Transverse colon (tissue), 4 donors: ENCODE data around the gene SERINC4. TPM values are rescaled to one million over a fixed set of nuclear protein-coding genes. Genes with fewer than 3 reads are reported as not detected.
"Not testable (repeated sequence)": the region's sequence is repeated elsewhere in the genome, so short reads cannot be mapped to it uniquely, and the experiment has no call there.

Experiments
- DNase-seq: peaks from one replicate; pipeline ENCODE4 v3.0.0-alpha.2; 2019
- H3K27ac ChIP-seq, 4 donors: fragments of 200-600 bp; sonication (generic); 2 replicates each; pipeline ENCODE4 v1.5.1; 2016 to 2018; ENCODE audit warnings: inconsistent platforms in 4 of 4
- H3K27me3 ChIP-seq: fragments of 200-600 bp; sonication (generic); 2 replicates; pipeline ENCODE4 v1.5.1; 2017; ENCODE audit warnings: inconsistent platforms
- H3K36me3 ChIP-seq, 4 donors: fragments of 200-600 bp; sonication (generic); 2 replicates each; pipeline ENCODE4 v1.5.1; 2017 to 2019; ENCODE audit warnings: inconsistent platforms in 4 of 4
- H3K4me1 ChIP-seq, 4 donors: fragments of 200-600 bp; sonication (generic); 2 replicates each; pipeline ENCODE4 v1.5.1; 2017 to 2020; ENCODE audit warnings: inconsistent platforms in 4 of 4
- H3K4me3 ChIP-seq, 4 donors: fragments of 200-600 bp; sonication (generic); 1 replicate in 1 of 4; 2 replicates in 3 of 4; pipeline versions ENCODE4 v1.5.1 to v1.6.1; 2017 to 2019; ENCODE audit warnings: inconsistent platforms in 4 of 4
- H3K9me3 ChIP-seq, 2 donors: fragments of 200-600 bp; sonication (generic); 2 replicates each; pipeline ENCODE4 v1.5.1; 2017 to 2019; ENCODE audit warnings: inconsistent platforms in 2 of 2
- CTCF ChIP-seq, 5 experiments: fragments of 200-600 bp in 3 of 5; fragments of 450-650 bp in 2 of 5; sonication (generic) in 3 of 5; IDR thresholded peaks; 1 replicate in 2 of 5; 2 replicates in 3 of 5; pipeline ENCODE4 v1.5.1; 2016 to 2017; ENCODE audit warnings: antibody characterized with exemption in 5 of 5, inconsistent platforms in 3 of 5, mild to moderate bottlenecking in 2 of 5, moderate library complexity in 1 of 5
- POLR2A ChIP-seq: fragments of 450-650 bp; IDR thresholded peaks from one replicate; pipeline ENCODE4 v1.6.1; 2016; ENCODE audit warnings: antibody characterized with exemption, mild to moderate bottlenecking, moderate library complexity
- POLR2AphosphoS5 ChIP-seq, 3 donors: sonication (generic); formaldehyde crosslinking; IDR thresholded peaks; one replicate each; pipeline ENCODE4 v1.6.1; 2016; ENCODE audit warnings: antibody characterized with exemption in 3 of 3
- WGBS, 2 donors: methylation state at CpG; one replicate each; pipeline ENCODE4 v1.1.5; 2018; ENCODE audit warnings: low coverage in 1 of 2; 5-methylcytosine and 5-hydroxymethylcytosine counted together
- in situ Hi-C, 4 donors: fragments of 200-750 bp; cut with MboI; loops; one replicate each; pipeline versions ENCODE4 v1.15.0 to v1.15.1; 2017; ENCODE audit warnings: low sequenced_read_pairs in 3 of 4, low pct_ligation_motif_present in 1 of 4, low pct_unique_long_range_greater_than_20kb in 1 of 4
- intact Hi-C: fragments of 100-400 bp; cut with DNase I; formaldehyde crosslinking; loops from one replicate; pipeline ENCODE4 v1.15.1; 2023; ENCODE audit warnings: low total_unique reads
- small RNA-seq, 4 donors: library from RNA; depleted of rRNA; stranded (forward); fragments of <200 nt; gene quantifications; one replicate each; pipeline ENCODE3, GENCODE V24; 2016
- total RNA-seq, 4 donors: library from RNA; depleted of rRNA; stranded (reverse); fragments of >200 nt; gene quantifications; one replicate each; pipeline ENCODE4 v1.1.0, GENCODE V29; 2016

The SERINC4 gene
- total RNA-seq, 4 donors from 2014 or later = not detected

GRCh38 chr15:43746245-43746902 is 53.6 kb downstream of the SERINC4 start, which contains the start of gene PDIA3:
PDIA3 (plus strand) TSS chr15:43746438; CDS start chr15:43746540, 102 bp downstream.
- intact Hi-C loops = not testable (repeated sequence)
- DNase-seq = peak; percentile 94

More at GRCh38 chr15:43746245-43746902, 53.6 kb downstream of the SERINC4 start, which contains the start of gene PDIA3:
- TF ChIP-seq CTCF (IDR thresholded peaks at IDR 0.05) (peak; percentile 18 to 81 (median 22)), POLR2A (peak; percentile 94), POLR2AphosphoS5 (IDR thresholded peaks at IDR 0.05) (peak; percentile 96 to 97 (median 97))
- H3K36me3 ChIP-seq, in situ Hi-C loops, H3K9me3 ChIP-seq, H3K27me3 ChIP-seq: not testable (repeated sequence)
- H3K4me3 ChIP-seq = peak within 1 kb of the TSS; percentile 71 to 84 (median 78)
- peak within 1 kb of the TSS; percentile 92 to 98 (median 96) for H3K27ac ChIP-seq
- 0% methylated on average over 20 of the region's 84 CpGs; no CpG with 5 or more reads in 1 of the 2 donors for WGBS, 2 donors
- peaks cover 19 to 44% (median 28%) of the 10 kb centered on the region in 4 donors for H3K4me1 ChIP-seq

Small RNAs within 50 kb of the gene (small RNA-seq; reads per million reads assigned to genes)
- gene MIR1282 = 0 reads per million in 4 donors

Other genes starting within 250 kb of the SERINC4 start
- 100 to 1,000 TPM in 1 of 4 donors, 10 to 100 TPM in 3; 60.5 to 273 (median 84.0) TPM for gene PPIP5K1, start 210.0 kb downstream of the SERINC4 start, total RNA-seq
- gene CKMT1B, start 206.2 kb downstream of the SERINC4 start, total RNA-seq = 100 to 1,000 TPM; 134 to 333 (median 187) TPM
- 10 to 100 TPM in 1 of 4 donors, 1 to 10 TPM in 1, under 1 TPM in 1, not detected in 1; 0.41 to 20.3 (median 1.4) TPM for gene STRC, start 181.4 kb downstream of the SERINC4 start, total RNA-seq
- gene CATSPER2, start 151.4 kb downstream of the SERINC4 start, total RNA-seq = 10 to 100 TPM in 2 of 4 donors, 1 to 10 TPM in 2; 4.9 to 58.1 (median 11.6) TPM
- gene CKMT1A, start 106.4 kb downstream of the SERINC4 start, total RNA-seq = 100 to 1,000 TPM; 103 to 213 (median 149) TPM
- 100 to 1,000 TPM in 2 of 4 donors, 10 to 100 TPM in 2; 29.5 to 115 (median 98.6) TPM for gene PDIA3, start 53.8 kb downstream of the SERINC4 start, total RNA-seq
- 10 to 100 TPM in 3 of 4 donors, 1 to 10 TPM in 1; 4.4 to 59.4 (median 32.6) TPM for gene ELL3, start 23.3 kb downstream of the SERINC4 start, total RNA-seq
- 1,000 to 10,000 TPM in 1 of 4 donors, 100 to 1,000 TPM in 3; 663 to 1,001 (median 825) TPM for gene SERF2, start 7.9 kb downstream of the SERINC4 start, total RNA-seq
- gene HYPK, start 379 bp upstream of the SERINC4 start, total RNA-seq = 10 to 100 TPM; 10.6 to 41.1 (median 27.5) TPM
- 10 to 100 TPM in 3 of 4 donors, 1 to 10 TPM in 1; 9.8 to 32.9 (median 16.3) TPM for gene MFAP1, start 24.5 kb upstream of the SERINC4 start, total RNA-seq
- gene WDR76, start 26.8 kb upstream of the SERINC4 start, total RNA-seq = 1 to 10 TPM in 2 of 4 donors, under 1 TPM in 1, not detected in 1; 0.20 to 4.8 (median 2.7) TPM